Measurements from ENCODE around the gene TOM1L2. TPM values are rescaled to one million over a fixed set of nuclear protein-coding genes. Genes with fewer than 3 reads are reported as not detected.

TOM1L2 gene
- total and polyA plus RNA-seq, 2 donors (not counting 1 experiment from before 2014, with no cell fraction given): 33.9 to 35.9 TPM

GRCh38 chr17:17807440-17807839, 164.8 kb downstream of the TOM1L2 start:
- no peak overlapping the region for H3K4me3 ChIP-seq (replicated peaks in 1 of 4; ENCODE audit: control extremely low read depth in 1 of 4, insufficient read depth in 1 of 4, low read depth in 3 of 4, low read length in 4 of 4)
- H3K4me2 ChIP-seq (ENCODE audit: extremely low read depth, insufficient read depth, low read length): no peak overlapping the region
- H3K9ac ChIP-seq (ENCODE audit: insufficient read depth, low read length): no peak overlapping the region
- no peaks in the 10 kb centered on the region for H3K9me3 ChIP-seq (ENCODE audit: control insufficient read depth, insufficient read depth, low read depth, low read length)
- peaks cover 23% of the 10 kb centered on the region for H3K36me3 ChIP-seq (ENCODE audit: control insufficient read depth, insufficient read depth, low read length)
- H2AFZ ChIP-seq (ENCODE audit: low read length): no peak overlapping the region
- no peaks in the 10 kb centered on the region for H3K79me2 ChIP-seq (ENCODE audit: control insufficient read depth, insufficient read depth, low read length)
- H3K27ac ChIP-seq (ENCODE audit: insufficient read depth, low read length): no peak overlapping the region
- TF ChIP-seq EZH2 (IDR thresholded peaks at IDR 0.05; ENCODE audit: low read length, missing control alignments) (no peak), CTCF (conservative IDR thresholded peaks at IDR 0.05 in 1 of 2, IDR thresholded peaks at IDR 0.05 in 1 of 2; ENCODE audit: low read depth in 1 of 2, low read length in 2 of 2) (no peak)
- H3K27me3 ChIP-seq (ENCODE audit: control insufficient read depth, insufficient read depth, low read length): no peaks in the 10 kb centered on the region
- H4K20me1 ChIP-seq (ENCODE audit: control insufficient read depth, extremely low read depth, insufficient read depth, low read length): no peaks in the 10 kb centered on the region
- peaks cover 8% of the 10 kb centered on the region for H3K4me1 ChIP-seq (ENCODE audit: control insufficient read depth, extremely low read depth, insufficient read depth, low read length)
- no peak for DNase-seq (ENCODE audit: low read depth in 2 of 2)

GRCh38 chr17:17806611-17807274, 165.5 kb downstream of the TOM1L2 start:
- Histone ChIP-seq H3K36me3 (ENCODE audit: control insufficient read depth, insufficient read depth, low read length) (peaks cover 21% of the 10 kb centered on the region), H3K9ac (ENCODE audit: insufficient read depth, low read length) (no peak overlapping the region), H3K4me3 (replicated peaks in 1 of 4; ENCODE audit: control extremely low read depth in 1 of 4, insufficient read depth in 1 of 4, low read depth in 3 of 4, low read length in 4 of 4) (no peak overlapping the region), H3K9me3 (ENCODE audit: control insufficient read depth, insufficient read depth, low read depth, low read length) (no peaks in the 10 kb centered on the region), H2AFZ (ENCODE audit: low read length) (no peak overlapping the region), H3K27ac (ENCODE audit: insufficient read depth, low read length) (no peak overlapping the region), H3K79me2 (ENCODE audit: control insufficient read depth, insufficient read depth, low read length) (no peaks in the 10 kb centered on the region), H3K27me3 (ENCODE audit: control insufficient read depth, insufficient read depth, low read length) (no peaks in the 10 kb centered on the region), H3K4me1 (ENCODE audit: control insufficient read depth, extremely low read depth, insufficient read depth, low read length) (peaks cover 3% of the 10 kb centered on the region), H4K20me1 (ENCODE audit: control insufficient read depth, extremely low read depth, insufficient read depth, low read length) (no peaks in the 10 kb centered on the region), H3K4me2 (ENCODE audit: extremely low read depth, insufficient read depth, low read length) (no peak overlapping the region)
- no peak for TF ChIP-seq EZH2 (IDR thresholded peaks at IDR 0.05; ENCODE audit: low read length, missing control alignments)
- no peak for TF ChIP-seq CTCF (conservative IDR thresholded peaks at IDR 0.05 in 1 of 2, IDR thresholded peaks at IDR 0.05 in 1 of 2; ENCODE audit: low read depth in 1 of 2, low read length in 2 of 2)
- no peak for DNase-seq (ENCODE audit: low read depth in 2 of 2)

GRCh38 chr17:17806035-17806434, 166.2 kb downstream of the TOM1L2 start:
- no peaks in the 10 kb centered on the region for H3K79me2 ChIP-seq (ENCODE audit: control insufficient read depth, insufficient read depth, low read length)
- no peak overlapping the region for H3K4me3 ChIP-seq (replicated peaks in 1 of 4; ENCODE audit: control extremely low read depth in 1 of 4, insufficient read depth in 1 of 4, low read depth in 3 of 4, low read length in 4 of 4)
- no peak for DNase-seq (ENCODE audit: low read depth in 2 of 2)
- H3K9me3 ChIP-seq (ENCODE audit: control insufficient read depth, insufficient read depth, low read depth, low read length): no peaks in the 10 kb centered on the region
- H3K36me3 ChIP-seq (ENCODE audit: control insufficient read depth, insufficient read depth, low read length): peaks cover 18% of the 10 kb centered on the region
- no peak overlapping the region for H3K27ac ChIP-seq (ENCODE audit: insufficient read depth, low read length)
- H3K4me2 ChIP-seq (ENCODE audit: extremely low read depth, insufficient read depth, low read length): no peak overlapping the region
- H3K27me3 ChIP-seq (ENCODE audit: control insufficient read depth, insufficient read depth, low read length): no peaks in the 10 kb centered on the region
- no peaks in the 10 kb centered on the region for H4K20me1 ChIP-seq (ENCODE audit: control insufficient read depth, extremely low read depth, insufficient read depth, low read length)
- H2AFZ ChIP-seq (ENCODE audit: low read length): no peak overlapping the region
- TF ChIP-seq EZH2 (IDR thresholded peaks at IDR 0.05; ENCODE audit: low read length, missing control alignments): no peak
- no peak for TF ChIP-seq CTCF (conservative IDR thresholded peaks at IDR 0.05 in 1 of 2, IDR thresholded peaks at IDR 0.05 in 1 of 2; ENCODE audit: low read depth in 1 of 2, low read length in 2 of 2)
- H3K4me1 ChIP-seq (ENCODE audit: control insufficient read depth, extremely low read depth, insufficient read depth, low read length): no peaks in the 10 kb centered on the region
- no peak overlapping the region for H3K9ac ChIP-seq (ENCODE audit: insufficient read depth, low read length)

Data from fibroblast of lung (primary cell).